ENCODE results near the gene PTPRN2. TPM values are rescaled to one million over a fixed set of nuclear protein-coding genes. Genes with fewer than 3 reads are reported as not detected.

Gene PTPRN2
- total and polyA plus RNA-seq, 2 of the 13 experiments (the other 11 are each of a cell fraction or from before 2014, with no cell fraction given), result 2.5 to 24.2 TPM

DNA sequence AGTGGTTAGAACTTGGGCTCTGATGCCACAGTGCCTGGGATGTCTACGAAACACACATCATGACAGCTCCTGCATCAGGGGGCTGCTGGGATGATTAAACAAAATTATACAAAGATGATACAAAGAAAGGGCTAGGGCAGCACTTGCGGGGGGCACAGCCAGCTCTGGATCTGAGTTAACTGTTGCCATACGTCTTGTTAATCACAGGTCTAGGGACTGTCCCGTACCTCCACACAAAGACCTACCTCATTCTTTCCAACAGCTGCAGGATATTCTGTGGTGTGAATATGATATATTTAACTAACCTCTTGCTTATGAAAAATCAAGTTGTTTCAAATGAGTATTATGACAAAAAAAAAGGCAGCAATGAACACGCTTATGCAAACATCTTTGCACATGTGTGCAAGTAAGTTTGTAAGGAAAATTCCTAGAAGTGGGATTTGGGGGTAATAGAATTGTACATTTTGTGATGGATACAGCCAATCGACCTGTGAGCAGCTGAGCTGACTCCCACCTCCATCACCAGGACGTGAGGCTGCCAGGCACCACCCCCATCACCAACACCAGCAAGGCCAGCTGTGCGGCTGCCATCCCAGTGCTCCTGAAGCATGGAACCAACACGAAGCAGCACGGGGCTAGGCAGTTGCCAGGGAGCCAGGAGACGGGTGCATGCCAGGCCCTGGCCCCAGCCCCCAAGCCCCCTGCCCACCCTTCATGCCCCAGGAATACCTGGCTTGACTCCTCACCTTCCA lies 23.5 kb downstream of the PTPRN2 start:
- Histone ChIP-seq H3K4me3 (replicated peaks in 1 of 3; ENCODE audit: insufficient read depth in 1 of 3, low read depth in 2 of 3, low read length in 3 of 3) (no peak overlapping the region), H4K20me1 (ENCODE audit: insufficient read depth, low read length) (peaks cover 50% of the 10 kb centered on the region), H3K9ac (ENCODE audit: insufficient read depth, low read depth, low read length) (no peak overlapping the region), H3K79me2 (ENCODE audit: insufficient read depth, low read length) (peaks cover 22% of the 10 kb centered on the region), H3K4me1 (ENCODE audit: insufficient read depth, low read length) (no peaks in the 10 kb centered on the region), H3K27ac (ENCODE audit: extremely low read length, insufficient read depth, low read length) (no peak overlapping the region), H3K27me3 (ENCODE audit: control insufficient read depth in 1 of 2, insufficient read depth in 2 of 2, low read length in 2 of 2) (no peaks in the 10 kb centered on the region), H3K36me3 (replicated peaks in 1 of 2; ENCODE audit: control insufficient read depth in 1 of 2, insufficient read depth in 2 of 2, low read length in 2 of 2) (peaks cover 1 to 3% of the 10 kb centered on the region in 2 experiments; a peak in 1 of 5 replicates), H3K4me2 (ENCODE audit: low read depth, low read length) (no peak overlapping the region), H3K9me3 (ENCODE audit: low read length) (no peaks in the 10 kb centered on the region), H2AFZ (ENCODE audit: low read length) (no peak overlapping the region)
- BruUV-seq (replicated peaks), result no TSS peak
- FAIRE-seq (no peak), DNase-seq (ENCODE audit: low spot score) (no peak), ATAC-seq (no peak)
- in situ Hi-C loops (cut with HindIII; ENCODE audit: extremely low pct_ligation_motif_present, low pct_unique_long_range_greater_than_20kb) (no loop called here), intact Hi-C loops (cut with micrococcal nuclease; ENCODE audit: unreplicated experiment) (no loop called here)
- WGBS (ENCODE audit: low lambda C conversion rate), result 84% methylated on average over 7 of the region's 11 CpGs
- TF ChIP-seq KLF15 (CRISPR knock-in tag; IDR thresholded peaks at IDR 0.05; ENCODE audit: borderline replicate concordance), result no peak
- TF ChIP-seq, protein P1, sequence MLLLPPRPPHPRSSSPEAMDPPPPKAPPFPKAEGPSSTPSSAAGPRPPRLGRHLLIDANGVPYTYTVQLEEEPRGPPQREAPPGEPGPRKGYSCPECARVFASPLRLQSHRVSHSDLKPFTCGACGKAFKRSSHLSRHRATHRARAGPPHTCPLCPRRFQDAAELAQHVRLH (CRISPR knock-in tag; IDR thresholded peaks at IDR 0.05; ENCODE audit: borderline replicate concordance, low read depth), result no peak
- TF ChIP-seq ZSCAN25 (CRISPR knock-in tag; IDR thresholded peaks at IDR 0.05), result no peak
- no peak for TF ChIP-seq SNRNP70 (IDR thresholded peaks at IDR 0.05; ENCODE audit: low read depth, low read length)
- TF ChIP-seq, protein P2, sequence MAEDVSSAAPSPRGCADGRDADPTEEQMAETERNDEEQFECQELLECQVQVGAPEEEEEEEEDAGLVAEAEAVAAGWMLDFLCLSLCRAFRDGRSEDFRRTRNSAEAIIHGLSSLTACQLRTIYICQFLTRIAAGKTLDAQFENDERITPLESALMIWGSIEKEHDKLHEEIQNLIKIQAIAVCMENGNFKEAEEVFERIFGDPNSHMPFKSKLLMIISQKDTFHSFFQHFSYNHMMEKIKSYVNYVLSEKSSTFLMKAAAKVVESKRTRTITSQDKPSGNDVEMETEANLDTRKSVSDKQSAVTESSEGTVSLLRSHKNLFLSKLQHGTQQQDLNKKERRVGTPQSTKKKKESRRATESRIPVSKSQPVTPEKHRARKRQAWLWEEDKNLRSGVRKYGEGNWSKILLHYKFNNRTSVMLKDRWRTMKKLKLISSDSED (CRISPR knock-in tag; IDR thresholded peaks at IDR 0.05), result no peak
- TF ChIP-seq, protein P3, sequence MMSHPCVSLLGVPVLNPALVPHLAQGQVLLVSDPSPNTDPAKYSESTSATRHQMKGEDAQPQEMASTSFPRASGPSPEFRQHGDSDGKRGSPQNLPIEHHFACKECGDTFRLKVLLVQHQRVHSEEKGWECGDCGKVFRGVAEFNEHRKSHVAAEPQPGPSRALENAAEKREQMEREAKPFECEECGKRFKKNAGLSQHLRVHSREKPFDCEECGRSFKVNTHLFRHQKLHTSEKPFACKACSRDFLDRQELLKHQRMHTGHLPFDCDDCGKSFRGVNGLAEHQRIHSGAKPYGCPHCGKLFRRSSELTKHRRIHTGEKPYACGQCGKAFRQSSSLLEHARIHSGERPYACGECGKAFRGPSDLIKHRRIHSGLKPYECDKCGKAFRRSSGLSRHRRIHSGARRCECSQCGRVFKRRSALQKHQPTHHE (CRISPR knock-in tag; IDR thresholded peaks at IDR 0.05; ENCODE audit: borderline replicate concordance), result no peak
- TF ChIP-seq ZNF660 (CRISPR knock-in tag; IDR thresholded peaks at IDR 0.05; ENCODE audit: borderline replicate concordance, low read depth), result no peak
- TF ChIP-seq, protein P4, sequence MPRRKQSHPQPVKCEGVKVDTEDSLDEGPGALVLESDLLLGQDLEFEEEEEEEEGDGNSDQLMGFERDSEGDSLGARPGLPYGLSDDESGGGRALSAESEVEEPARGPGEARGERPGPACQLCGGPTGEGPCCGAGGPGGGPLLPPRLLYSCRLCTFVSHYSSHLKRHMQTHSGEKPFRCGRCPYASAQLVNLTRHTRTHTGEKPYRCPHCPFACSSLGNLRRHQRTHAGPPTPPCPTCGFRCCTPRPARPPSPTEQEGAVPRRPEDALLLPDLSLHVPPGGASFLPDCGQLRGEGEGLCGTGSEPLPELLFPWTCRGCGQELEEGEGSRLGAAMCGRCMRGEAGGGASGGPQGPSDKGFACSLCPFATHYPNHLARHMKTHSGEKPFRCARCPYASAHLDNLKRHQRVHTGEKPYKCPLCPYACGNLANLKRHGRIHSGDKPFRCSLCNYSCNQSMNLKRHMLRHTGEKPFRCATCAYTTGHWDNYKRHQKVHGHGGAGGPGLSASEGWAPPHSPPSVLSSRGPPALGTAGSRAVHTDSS (CRISPR knock-in tag; conservative IDR thresholded peaks at IDR 0.05), result no peak
- no peak for TF ChIP-seq NR2F6 (IDR thresholded peaks at IDR 0.05)
- TF ChIP-seq NR2F6 (CRISPR knock-in tag; IDR thresholded peaks at IDR 0.05), result no peak
- no peak for TF ChIP-seq ZNF138 (CRISPR knock-in tag; IDR thresholded peaks at IDR 0.05; ENCODE audit: low read depth)
- no peak for TF ChIP-seq ATAD3A (CRISPR knock-in tag; IDR thresholded peaks at IDR 0.05)
- TF ChIP-seq ZNF207 (IDR thresholded peaks at IDR 0.05; ENCODE audit: borderline replicate concordance), result no peak
- POLR2A ChIA-PET, result no interaction called here
- CTCF ChIA-PET (ENCODE audit: low intra/inter-chr PET ratio, low total read pairs), result no interaction called here
